Glutamatergic neuron (in vitro differentiated cells): ENCODE measurements around the gene KCTD19. TPM values are rescaled to one million over a fixed set of nuclear protein-coding genes. Genes with fewer than 3 reads are reported as not detected.

Source experiments
- DNase-seq: peaks from one replicate; pipeline ENCODE4 v3.0.0; 2022
- H3K27ac Mint-ChIP-seq: one replicate; pipeline ENCODE4 v1.8.0; 2020; ENCODE audit warnings: mild to moderate bottlenecking, mixed read lengths, inconsistent platforms; ENCODE audit not compliant: unreplicated experiment
- H3K27me3 Mint-ChIP-seq: one replicate; pipeline ENCODE4 v1.8.0; 2020; ENCODE audit warnings: mild to moderate bottlenecking, moderate library complexity, mixed read lengths, inconsistent platforms; ENCODE audit not compliant: unreplicated experiment
- H3K36me3 Mint-ChIP-seq: one replicate; pipeline ENCODE4 v1.8.0; 2020; ENCODE audit warnings: mild to moderate bottlenecking, mixed read lengths, inconsistent platforms; ENCODE audit not compliant: unreplicated experiment
- H3K4me1 Mint-ChIP-seq: one replicate; pipeline ENCODE4 v1.8.0; 2020; ENCODE audit warnings: mild to moderate bottlenecking, low read depth, mixed read lengths, inconsistent platforms; ENCODE audit not compliant: unreplicated experiment
- H3K4me3 Mint-ChIP-seq: one replicate; pipeline ENCODE4 v1.8.0; 2020; ENCODE audit warnings: mild to moderate bottlenecking, mixed read lengths, inconsistent platforms; ENCODE audit not compliant: unreplicated experiment
- H3K9me3 Mint-ChIP-seq: one replicate; pipeline ENCODE4 v1.8.0; 2020; ENCODE audit warnings: mild to moderate bottlenecking, moderate library complexity, mixed read lengths, inconsistent platforms; ENCODE audit not compliant: unreplicated experiment
- CTCF ChIP-seq: fragments of 200-600 bp; sonication (generic); IDR thresholded peaks from one replicate; pipeline ENCODE4 v1.5.0; 2021; ENCODE audit not compliant: partially characterized antibody, unreplicated experiment
- total RNA-seq: library from RNA; stranded (reverse); fragmentation: NEBNext Ultra II Directional; extraction: Animal tissue kit (Norgen Biotek cat#: 25700); gene quantifications from one replicate; pipeline ENCODE4 v1.2.1, GENCODE V29; 2021; ENCODE audit not compliant: unreplicated experiment

The KCTD19 gene
- total RNA-seq, 1 donor from 2014 or later: 1.0 TPM

DNA sequence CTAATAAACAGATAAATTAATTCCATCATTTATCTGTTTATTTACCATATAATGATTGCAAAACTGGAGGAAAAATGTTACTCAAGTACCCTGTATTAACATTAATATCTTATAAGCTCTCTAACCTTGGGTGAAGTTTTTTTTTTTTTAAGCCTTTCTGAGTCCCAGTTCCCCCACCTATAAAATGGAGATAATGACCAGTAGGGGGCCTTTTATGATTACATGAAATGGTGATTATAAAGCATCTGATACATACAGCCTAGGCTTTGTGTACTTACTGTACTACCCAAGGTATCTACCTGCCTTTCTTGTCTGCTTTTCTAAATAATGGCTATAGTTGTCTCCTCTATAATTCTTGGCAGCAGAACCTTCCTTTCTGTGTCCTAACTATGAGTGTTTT is 22.6 kb upstream of the KCTD19 start:
- no peaks in the 10 kb centered on the region for H3K36me3 Mint-ChIP-seq
- peaks cover 2% of the 10 kb centered on the region for H3K9me3 Mint-ChIP-seq
- H3K27me3 Mint-ChIP-seq: no peaks in the 10 kb centered on the region
- no peaks in the 10 kb centered on the region for H3K4me1 Mint-ChIP-seq
- TF ChIP-seq CTCF: peak; percentile 59
- H3K4me3 Mint-ChIP-seq: no peak overlapping the region
- no peak for DNase-seq
- H3K27ac Mint-ChIP-seq: no peak overlapping the region

GRCh38 chr16:67346341-67346740 is 19.8 kb upstream of the KCTD19 start:
- Mint-ChIP-seq H3K27ac (no peak overlapping the region), H3K9me3 (no peaks in the 10 kb centered on the region), H3K27me3 (no peaks in the 10 kb centered on the region), H3K4me3 (no peak overlapping the region), H3K4me1 (no peaks in the 10 kb centered on the region), H3K36me3 (no peaks in the 10 kb centered on the region)
- DNase-seq: no peak
- no peak for TF ChIP-seq CTCF

DNA sequence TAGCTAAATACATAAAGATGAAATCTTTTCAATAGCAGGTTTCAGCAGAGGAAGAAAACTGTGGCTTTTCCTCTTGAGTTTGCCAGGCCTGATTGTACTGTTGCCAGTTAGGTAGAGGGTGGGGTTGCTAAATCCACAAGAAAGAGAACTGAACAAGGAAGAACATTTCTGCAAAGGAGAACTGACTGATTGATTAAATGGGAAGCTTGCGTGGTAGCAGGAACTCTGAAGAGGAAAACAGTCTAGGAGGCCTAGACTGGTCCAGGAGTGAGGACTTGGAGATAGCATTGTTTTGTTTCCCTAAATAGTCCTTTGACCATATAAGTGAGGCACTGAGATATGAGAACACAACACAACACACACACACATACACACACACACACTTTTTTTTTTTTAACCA is 18.9 kb upstream of the KCTD19 start:
- no peak overlapping the region for H3K4me3 Mint-ChIP-seq
- H3K9me3 Mint-ChIP-seq: no peaks in the 10 kb centered on the region
- no peak for DNase-seq
- H3K4me1 Mint-ChIP-seq: no peaks in the 10 kb centered on the region
- H3K27ac Mint-ChIP-seq: no peak overlapping the region
- H3K36me3 Mint-ChIP-seq: no peaks in the 10 kb centered on the region
- no peak for TF ChIP-seq CTCF
- no peaks in the 10 kb centered on the region for H3K27me3 Mint-ChIP-seq

GRCh38 chr16:67342616-67343015 is 16.1 kb upstream of the KCTD19 start:
- H3K4me1 Mint-ChIP-seq: no peaks in the 10 kb centered on the region
- no peaks in the 10 kb centered on the region for H3K27me3 Mint-ChIP-seq
- DNase-seq: no peak
- H3K9me3 Mint-ChIP-seq: no peaks in the 10 kb centered on the region
- no peak for TF ChIP-seq CTCF
- no peak overlapping the region for H3K4me3 Mint-ChIP-seq
- no peak overlapping the region for H3K27ac Mint-ChIP-seq
- H3K36me3 Mint-ChIP-seq: no peaks in the 10 kb centered on the region

GRCh38 chr16:67341250-67341649 is 14.7 kb upstream of the KCTD19 start:
- Mint-ChIP-seq H3K4me1 (no peaks in the 10 kb centered on the region), H3K27ac (no peak overlapping the region), H3K9me3 (no peaks in the 10 kb centered on the region), H3K36me3 (no peaks in the 10 kb centered on the region), H3K4me3 (no peak overlapping the region), H3K27me3 (no peaks in the 10 kb centered on the region)
- no peak for DNase-seq
- TF ChIP-seq CTCF: no peak
